ENCODE data around the gene RPS6KA4. TPM values are rescaled to one million over a fixed set of nuclear protein-coding genes. Genes with fewer than 3 reads are reported as not detected.

Gene RPS6KA4
- total RNA-seq, 1 experiment from 2014 or later, result 24.5 TPM

- POLR2A ChIA-PET (ENCODE audit: low non-redundant PET), result no interaction called here
- DNase-seq (ENCODE audit: low spot score), result no peak
- Histone ChIP-seq H3K9me3 (ENCODE audit: low read depth, low read length, poor library complexity, severe bottlenecking) (no peaks in the 10 kb centered on the region), H3K4me3 (ENCODE audit: low read depth, low read length, poor library complexity, severe bottlenecking) (no peak overlapping the region), H3K27me3 (replicated peaks; ENCODE audit: insufficient read depth, low read depth, low read length, poor library complexity) (no peaks in the 10 kb centered on the region), H3K27ac (ENCODE audit: low read depth, low read length, poor library complexity, severe bottlenecking) (no peak overlapping the region), H3K36me3 (ENCODE audit: insufficient read depth, low read length, poor library complexity, severe bottlenecking) (peaks cover 31% of the 10 kb centered on the region), H3K4me1 (ENCODE audit: insufficient read depth, low read length, poor library complexity, severe bottlenecking) (peaks cover 21% of the 10 kb centered on the region)
- BruUV-seq (replicated peaks), result no TSS peak
- intact Hi-C loops (cut with micrococcal nuclease; ENCODE audit: unreplicated experiment), result no loop called here
- CTCF ChIA-PET, result no interaction called here
- TF ChIP-seq CTCF (conservative IDR thresholded peaks at IDR 0.05; ENCODE audit: low read depth, low read length) (no peak), EZH2 (IDR thresholded peaks at IDR 0.05; ENCODE audit: borderline replicate concordance, low read depth, low read length, poor library complexity, severe bottlenecking) (no peak)
Observed at GRCh38 chr11:64361659-64362058, 2.7 kb downstream of the RPS6KA4 start.

- Histone ChIP-seq H3K4me3 (ENCODE audit: low read depth, low read length, poor library complexity, severe bottlenecking) (no peak overlapping the region), H3K27me3 (replicated peaks; ENCODE audit: insufficient read depth, low read depth, low read length, poor library complexity) (no peaks in the 10 kb centered on the region), H3K9me3 (ENCODE audit: low read depth, low read length, poor library complexity, severe bottlenecking) (no peaks in the 10 kb centered on the region), H3K4me1 (ENCODE audit: insufficient read depth, low read length, poor library complexity, severe bottlenecking) (peaks cover 19% of the 10 kb centered on the region), H3K36me3 (ENCODE audit: insufficient read depth, low read length, poor library complexity, severe bottlenecking) (peaks cover 32% of the 10 kb centered on the region), H3K27ac (ENCODE audit: low read depth, low read length, poor library complexity, severe bottlenecking) (no peak overlapping the region)
- intact Hi-C loops (cut with micrococcal nuclease; ENCODE audit: unreplicated experiment), result no loop called here
- no peak for DNase-seq (ENCODE audit: low spot score)
- ChIA-PET POLR2A (ENCODE audit: low non-redundant PET) (interaction anchor here (0.7 kb wide), 1 partner anchor 142 kb away, joined by 4 read pairs; no protein-coding TSS in a partner anchor), CTCF (no interaction called here)
- no peak for TF ChIP-seq EZH2 (IDR thresholded peaks at IDR 0.05; ENCODE audit: borderline replicate concordance, low read depth, low read length, poor library complexity, severe bottlenecking)
- no peak for TF ChIP-seq CTCF (conservative IDR thresholded peaks at IDR 0.05; ENCODE audit: low read depth, low read length)
- TSS peak; percentile 10 for BruUV-seq (replicated peaks)
Observed at GRCh38 chr11:64362339-64362738, 3.4 kb downstream of the RPS6KA4 start.

GRCh38 chr11:64364435-64364834, 5.5 kb downstream of the RPS6KA4 start:
- no peak for DNase-seq (ENCODE audit: low spot score)
- H3K36me3 ChIP-seq (ENCODE audit: insufficient read depth, low read length, poor library complexity, severe bottlenecking), result peaks cover 32% of the 10 kb centered on the region
- CTCF ChIA-PET, result no interaction called here
- no TSS peak for BruUV-seq (replicated peaks)
- H3K27ac ChIP-seq (ENCODE audit: low read depth, low read length, poor library complexity, severe bottlenecking), result no peak overlapping the region
- H3K27me3 ChIP-seq (replicated peaks; ENCODE audit: insufficient read depth, low read depth, low read length, poor library complexity), result no peaks in the 10 kb centered on the region
- intact Hi-C loops (cut with micrococcal nuclease; ENCODE audit: unreplicated experiment), result no loop called here
- TF ChIP-seq CTCF (conservative IDR thresholded peaks at IDR 0.05; ENCODE audit: low read depth, low read length) (no peak), EZH2 (IDR thresholded peaks at IDR 0.05; ENCODE audit: borderline replicate concordance, low read depth, low read length, poor library complexity, severe bottlenecking) (no peak)
- H3K4me3 ChIP-seq (ENCODE audit: low read depth, low read length, poor library complexity, severe bottlenecking), result no peak overlapping the region
- peaks cover 8% of the 10 kb centered on the region for H3K4me1 ChIP-seq (ENCODE audit: insufficient read depth, low read length, poor library complexity, severe bottlenecking)
- H3K9me3 ChIP-seq (ENCODE audit: low read depth, low read length, poor library complexity, severe bottlenecking), result no peaks in the 10 kb centered on the region
- POLR2A ChIA-PET (ENCODE audit: low non-redundant PET), result no interaction called here

Measured in A673 (cell line).